Activated CD8-positive, alpha-beta memory T cell treated with anti-CD3 and anti-CD28 coated beads, Interleukin-2, amount 50 U/mL, for 24 hours (primary cell): ENCODE data around the gene ARID3C.

Experiments
- DNase-seq: peaks from one replicate; pipeline ENCODE4 v3.0.0-alpha.2; 2020; ENCODE audit errors: extremely low read depth

The ARID3C gene

GRCh38 chr9:34627716-34628655 is 880 bp downstream of the ARID3C start:
- no peak for DNase-seq

DNA sequence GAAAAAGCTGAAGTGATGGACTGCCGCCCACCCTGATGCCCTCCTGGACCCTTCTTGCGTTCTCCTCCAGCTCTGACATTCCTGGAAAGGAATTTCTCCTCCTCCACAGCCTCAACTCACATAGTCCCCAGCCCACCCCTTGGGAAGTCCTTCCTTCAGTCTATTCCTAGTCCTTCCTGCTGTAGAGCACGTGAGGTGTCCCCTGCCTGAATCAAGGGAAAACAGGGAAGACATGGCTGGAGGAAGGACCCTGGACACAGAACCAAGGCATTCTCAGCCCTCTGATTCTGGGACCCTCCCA is 3.7 kb downstream of the ARID3C start:
- no peak for DNase-seq

GRCh38 chr9:34624475-34625185 is 4.2 kb downstream of the ARID3C start:
- DNase-seq = no peak

GRCh38 chr9:34623374-34624235 is 5.3 kb downstream of the ARID3C start:
- no peak for DNase-seq

GRCh38 chr9:34620061-34620994 is 8.5 kb downstream of the ARID3C start, which contains the start of gene DCTN3:
DCTN3 (minus strand) TSS chr9:34620495; CDS start chr9:34620464, 31 bp downstream.
- peak; percentile 83 for DNase-seq

- no peak for DNase-seq
Observed at GRCh38 chr9:34615132-34615531, 13.7 kb downstream of the ARID3C start.

DNA sequence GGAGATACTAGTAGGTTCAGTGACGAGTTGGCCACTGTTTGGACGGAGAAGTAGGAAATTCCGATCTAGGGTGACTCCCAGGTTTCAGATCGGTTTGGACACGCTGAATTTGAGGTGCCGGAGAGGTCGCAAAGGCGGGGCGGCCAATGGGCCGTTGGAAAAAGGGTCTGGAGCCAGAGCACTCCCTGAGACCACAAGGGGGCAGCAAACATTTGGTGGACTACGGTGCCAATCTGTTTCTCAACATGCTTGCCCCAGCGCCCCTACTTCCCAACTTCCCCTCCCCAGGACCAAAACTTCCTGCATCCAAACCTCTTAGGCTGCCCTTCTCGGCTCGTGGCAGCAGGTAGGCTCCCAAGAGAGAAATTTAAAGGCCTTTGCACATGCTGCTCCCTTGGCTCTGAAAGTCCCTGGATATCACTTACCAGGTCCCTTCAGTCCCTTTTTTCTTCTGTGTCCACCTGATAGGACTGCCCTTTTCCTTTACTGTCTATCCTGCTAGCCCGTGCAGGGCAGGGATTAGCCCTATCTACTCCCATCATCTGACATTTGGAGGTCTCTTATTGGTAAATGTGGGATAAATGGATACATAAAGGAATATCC is 16.0 kb downstream of the ARID3C start:
- DNase-seq = peak; percentile 21

DNA sequence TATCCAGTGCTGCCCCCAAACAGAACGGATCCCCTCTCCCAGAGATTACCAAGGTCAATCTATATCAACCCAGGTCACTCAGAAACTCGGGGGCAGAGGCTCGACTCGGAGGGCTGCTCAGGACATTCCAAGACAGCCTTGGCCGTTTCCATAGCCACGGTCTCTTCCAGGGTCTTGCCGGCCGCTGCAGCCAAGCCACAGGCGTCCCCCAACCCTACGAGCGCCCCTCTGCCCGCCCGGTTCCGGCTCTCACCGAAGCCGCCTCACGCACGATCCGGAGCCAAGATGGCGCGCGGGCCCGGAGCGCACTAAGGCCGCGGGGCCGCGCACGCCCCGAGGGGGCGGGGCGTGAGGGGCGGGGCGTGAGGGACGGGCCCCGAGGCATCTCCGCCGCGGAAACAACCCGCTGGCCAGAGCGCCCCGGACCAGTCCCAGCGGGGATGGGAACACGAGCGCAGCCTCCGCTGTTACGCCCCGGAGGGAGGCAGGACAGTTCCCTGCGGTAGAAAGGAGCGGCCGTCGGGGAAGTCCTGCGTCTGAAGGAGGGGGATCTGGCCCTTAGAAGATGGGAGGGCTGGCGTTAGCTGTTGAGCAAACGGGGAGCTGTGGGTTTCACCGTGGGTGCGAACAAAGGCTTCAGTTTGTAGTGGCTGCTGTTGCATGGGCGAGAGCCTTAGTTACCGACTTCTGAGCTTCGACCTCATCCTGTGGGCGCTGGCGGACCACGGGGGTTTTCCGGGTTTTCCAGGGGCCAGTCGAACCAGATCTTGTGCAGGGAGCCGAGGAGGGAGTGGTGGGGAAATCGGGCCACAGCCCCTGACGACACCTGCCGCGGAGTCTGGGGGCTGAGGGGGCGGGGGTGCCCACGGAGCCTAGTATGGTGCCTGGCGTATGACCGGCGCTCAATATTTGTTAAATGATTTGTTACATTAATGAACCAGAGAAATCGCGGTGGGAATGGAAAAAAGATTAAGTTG is 16.8 kb downstream of the ARID3C start, which contains the start of gene RPP25L:
RPP25L (minus strand) TSS at position 287 of the 977 bp plus-strand sequence. CDS start 801 bp downstream, outside the sequence.
- peak; percentile 45 for DNase-seq

- no peak for DNase-seq
Observed at GRCh38 chr9:34611251-34611810, 17.5 kb downstream of the ARID3C start.

- DNase-seq = no peak
Observed at GRCh38 chr9:34610434-34611206, 18.2 kb downstream of the ARID3C start.

DNA sequence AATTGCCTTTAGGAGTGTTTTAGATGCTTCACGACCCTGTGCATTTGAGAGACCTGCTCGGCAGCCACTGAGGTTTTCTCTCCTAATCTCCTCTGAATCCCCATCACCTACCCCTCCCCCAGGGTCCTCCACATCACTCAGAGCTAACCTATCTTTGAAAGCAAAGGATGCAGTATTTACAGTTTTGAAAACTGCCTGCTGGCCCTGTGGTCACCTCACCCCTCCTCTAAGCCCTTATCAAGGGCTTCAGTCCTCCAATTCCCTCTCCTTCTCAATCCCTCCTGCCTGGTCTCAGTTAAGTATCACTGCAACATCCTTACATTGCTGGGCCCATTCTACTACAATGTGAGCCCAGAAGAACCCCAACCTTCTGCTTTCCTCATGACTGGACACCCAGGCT is 21.5 kb downstream of the ARID3C start:
- DNase-seq = no peak

- no peak for DNase-seq
Observed at GRCh38 chr9:34606905-34607304, 22.0 kb downstream of the ARID3C start.

DNA sequence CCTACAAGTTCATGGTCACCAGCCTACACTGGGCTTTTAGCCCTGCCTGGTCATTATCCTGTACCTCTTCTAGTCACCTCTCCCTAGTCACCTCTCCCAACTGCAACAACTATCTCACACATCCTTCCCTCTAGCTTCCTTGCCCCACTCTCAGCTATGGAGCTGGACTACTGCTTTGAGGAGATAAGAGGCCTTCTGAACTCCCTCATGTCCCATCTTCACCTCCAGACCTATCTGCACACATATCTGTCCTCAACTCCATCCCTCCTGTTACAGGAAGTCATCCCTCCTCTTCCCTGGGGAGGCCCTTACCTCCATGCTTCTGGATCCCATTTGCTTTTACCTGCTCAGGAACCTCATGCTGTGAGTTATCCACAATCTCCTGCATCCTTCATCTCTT is 22.7 kb downstream of the ARID3C start:
- no peak for DNase-seq

DNA sequence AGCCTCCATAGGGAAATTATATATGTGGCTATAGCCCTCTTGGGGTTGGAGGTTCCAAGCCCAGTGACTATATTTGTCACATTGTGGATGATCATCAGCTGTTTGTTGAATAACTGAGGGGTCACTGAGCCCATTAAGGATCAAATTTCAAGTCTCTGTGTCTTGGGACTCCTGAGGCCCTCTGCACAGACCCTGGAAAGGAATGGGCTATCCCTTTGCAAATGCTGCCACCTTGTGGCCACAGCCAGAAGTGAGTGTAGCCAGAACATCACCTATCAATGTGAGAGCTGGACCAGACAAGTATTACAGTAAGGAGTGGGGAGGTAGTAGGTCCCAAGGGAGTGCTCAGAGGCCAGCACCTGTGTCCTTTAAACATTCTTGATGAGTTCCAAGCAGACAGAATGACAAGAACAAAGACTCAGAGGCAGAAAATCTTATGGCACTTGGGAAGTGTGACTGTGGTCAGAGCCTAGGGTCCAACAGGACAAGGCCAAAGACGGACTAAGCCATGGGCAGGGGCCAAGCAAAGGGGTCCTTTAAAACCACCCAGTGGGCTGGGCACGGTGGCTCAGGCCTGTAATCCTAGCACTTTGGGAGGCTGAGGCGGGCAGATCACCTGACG is 25.1 kb downstream of the ARID3C start:
- DNase-seq = peak; percentile 49

DNA sequence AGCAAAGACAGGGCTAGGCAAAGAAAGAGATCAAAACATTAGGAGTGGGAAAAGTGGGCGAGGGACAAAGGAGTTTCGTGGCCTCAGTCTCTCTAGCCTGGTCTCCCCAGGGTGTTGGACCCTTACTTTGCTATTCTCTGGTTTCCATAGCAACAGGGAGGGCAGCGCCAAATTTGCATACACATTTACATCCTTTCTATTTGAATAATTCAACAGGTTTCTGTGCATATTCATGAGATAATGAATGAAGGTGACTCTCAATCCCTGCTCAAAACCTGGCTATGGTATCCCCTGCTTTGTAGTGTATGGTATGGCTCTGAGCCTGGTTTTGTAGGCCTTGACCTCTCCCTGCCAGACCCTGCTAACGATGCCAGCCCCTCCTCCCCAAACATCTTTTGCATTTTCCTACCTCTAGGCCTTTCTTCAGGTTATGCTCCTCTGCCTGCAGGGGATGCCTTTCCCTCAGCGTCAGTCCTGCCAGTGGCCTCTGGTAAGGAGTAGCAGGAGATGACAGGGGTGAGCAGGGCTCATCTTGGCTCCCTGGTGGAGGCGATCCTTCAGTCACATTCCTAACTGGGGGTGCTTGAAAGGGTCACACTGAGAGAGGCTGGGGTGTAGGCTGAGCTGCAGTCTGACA is 26.8 kb downstream of the ARID3C start:
- no peak for DNase-seq

GRCh38 chr9:34600908-34601307 is 28.0 kb downstream of the ARID3C start:
- no peak for DNase-seq

DNA sequence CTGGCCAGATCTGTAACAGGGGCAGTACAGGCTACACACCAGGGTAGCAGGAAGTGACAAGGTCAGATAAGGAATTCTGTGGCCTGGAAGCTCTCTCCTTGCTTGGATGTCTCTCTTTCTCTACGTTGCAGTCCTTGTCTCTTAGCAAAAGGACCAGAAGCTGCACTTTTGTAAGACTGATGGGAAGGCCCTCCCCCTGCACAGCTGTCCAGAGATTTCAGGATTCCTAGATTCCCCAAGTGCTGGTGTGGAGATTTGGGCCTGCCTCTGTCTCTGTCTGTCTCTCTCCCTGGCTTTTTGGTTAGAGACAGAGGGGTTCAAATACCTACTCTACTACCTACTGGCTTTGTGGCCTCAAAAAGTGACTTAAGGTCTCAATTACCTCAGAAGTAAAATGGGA is 29.3 kb downstream of the ARID3C start:
- no peak for DNase-seq
